ENCODE results near the gene SPECC1.
A peak's percentile ranks its signal among the peaks of the same experiment; 100 is the strongest.
"Not testable (repeated sequence)": the region's sequence is repeated elsewhere in the genome, so short reads cannot be mapped to it uniquely, and the experiment has no call there.

SPECC1 gene, protein sequence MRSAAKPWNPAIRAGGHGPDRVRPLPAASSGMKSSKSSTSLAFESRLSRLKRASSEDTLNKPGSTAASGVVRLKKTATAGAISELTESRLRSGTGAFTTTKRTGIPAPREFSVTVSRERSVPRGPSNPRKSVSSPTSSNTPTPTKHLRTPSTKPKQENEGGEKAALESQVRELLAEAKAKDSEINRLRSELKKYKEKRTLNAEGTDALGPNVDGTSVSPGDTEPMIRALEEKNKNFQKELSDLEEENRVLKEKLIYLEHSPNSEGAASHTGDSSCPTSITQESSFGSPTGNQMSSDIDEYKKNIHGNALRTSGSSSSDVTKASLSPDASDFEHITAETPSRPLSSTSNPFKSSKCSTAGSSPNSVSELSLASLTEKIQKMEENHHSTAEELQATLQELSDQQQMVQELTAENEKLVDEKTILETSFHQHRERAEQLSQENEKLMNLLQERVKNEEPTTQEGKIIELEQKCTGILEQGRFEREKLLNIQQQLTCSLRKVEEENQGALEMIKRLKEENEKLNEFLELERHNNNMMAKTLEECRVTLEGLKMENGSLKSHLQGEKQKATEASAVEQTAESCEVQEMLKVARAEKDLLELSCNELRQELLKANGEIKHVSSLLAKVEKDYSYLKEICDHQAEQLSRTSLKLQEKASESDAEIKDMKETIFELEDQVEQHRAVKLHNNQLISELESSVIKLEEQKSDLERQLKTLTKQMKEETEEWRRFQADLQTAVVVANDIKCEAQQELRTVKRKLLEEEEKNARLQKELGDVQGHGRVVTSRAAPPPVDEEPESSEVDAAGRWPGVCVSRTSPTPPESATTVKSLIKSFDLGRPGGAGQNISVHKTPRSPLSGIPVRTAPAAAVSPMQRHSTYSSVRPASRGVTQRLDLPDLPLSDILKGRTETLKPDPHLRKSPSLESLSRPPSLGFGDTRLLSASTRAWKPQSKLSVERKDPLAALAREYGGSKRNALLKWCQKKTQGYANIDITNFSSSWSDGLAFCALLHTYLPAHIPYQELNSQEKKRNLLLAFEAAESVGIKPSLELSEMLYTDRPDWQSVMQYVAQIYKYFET

DNA sequence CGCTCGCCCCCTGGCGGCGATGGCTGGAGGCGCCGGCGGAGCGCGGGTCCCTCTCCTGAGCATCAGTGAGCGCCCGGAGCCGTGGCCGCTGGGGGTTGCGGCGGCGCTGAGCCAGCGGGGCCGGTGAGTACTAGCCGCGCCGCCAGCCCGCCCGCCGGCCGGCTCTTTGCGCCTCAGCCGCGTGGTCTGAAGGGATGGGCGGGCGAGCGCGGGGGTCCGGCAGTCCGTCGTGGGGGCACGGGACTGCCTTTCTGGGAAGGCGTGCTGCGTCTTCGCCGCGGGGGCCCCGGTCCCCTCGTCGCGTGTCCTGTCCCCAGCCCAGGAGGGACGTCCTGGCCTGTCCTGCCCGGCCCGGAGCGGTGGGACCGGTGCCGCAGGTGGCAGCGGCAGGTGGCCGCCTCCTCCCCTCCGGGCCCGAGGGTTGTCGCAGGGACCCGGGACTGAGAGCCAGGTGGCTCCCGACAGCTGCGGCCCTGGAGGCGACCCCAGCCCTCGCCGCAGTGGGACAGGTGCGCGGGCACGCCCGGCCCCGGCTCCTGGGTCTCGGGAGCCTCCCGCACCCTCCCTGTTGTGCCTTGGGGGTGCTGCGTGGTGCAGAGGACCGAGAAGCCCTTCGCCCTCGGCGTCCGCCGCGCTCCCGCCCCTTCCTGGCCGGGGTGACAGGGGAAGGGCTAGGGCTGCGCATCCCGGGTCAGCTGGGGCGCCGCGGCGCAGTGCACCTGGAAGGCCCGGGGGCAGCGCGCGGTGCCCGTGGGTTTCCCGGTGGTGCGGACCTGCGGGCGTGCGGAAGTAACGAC, at the start of gene SPECC1:
Gene SPECC1 (plus strand): TSS at position 58 of the 797 bp plus-strand sequence. CDS start 87,293 bp downstream, outside the sequence.
- H3K27ac ChIP-seq (ENCODE audit: low read depth, low read length) = no peak within 1 kb of the TSS
- no peaks in the 10 kb centered on the region for H3K36me3 ChIP-seq (ENCODE audit: insufficient read depth, low read length)
- H3K4me3 ChIP-seq (ENCODE audit: low read depth, low read length) = peak within 1 kb of the TSS; percentile 78
- peaks cover 20% of the 10 kb centered on the region for H3K27me3 ChIP-seq (ENCODE audit: insufficient read depth, low read length)
- no peaks in the 10 kb centered on the region for H3K4me1 ChIP-seq (ENCODE audit: control insufficient read depth, insufficient read depth, low read length, unreplicated experiment)
- no peaks in the 10 kb centered on the region for H3K79me2 ChIP-seq (ENCODE audit: control insufficient read depth, insufficient read depth, low read length, unreplicated experiment)
- H2AFZ ChIP-seq (ENCODE audit: low read length, unreplicated experiment) = peak within 1 kb of the TSS; percentile 90

DNA sequence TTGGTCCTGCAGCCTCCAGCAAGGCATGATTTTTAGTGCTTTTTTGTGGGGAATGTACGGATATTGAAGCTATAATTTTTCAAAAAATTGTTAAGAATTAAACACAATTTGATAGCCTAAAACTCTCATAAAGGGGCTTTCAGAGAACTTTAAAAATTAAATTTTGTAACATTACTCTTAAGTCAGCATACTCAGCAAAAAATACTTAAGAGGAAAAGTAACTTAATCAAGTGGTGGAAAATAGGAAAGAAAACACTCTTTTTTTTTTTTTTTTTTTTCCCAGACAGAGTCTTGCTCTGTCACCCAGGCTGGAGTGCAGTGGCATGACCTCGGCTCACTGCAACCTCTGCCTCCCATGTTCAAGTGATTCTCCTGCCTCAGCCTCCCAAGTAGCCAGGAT, 46.2 kb upstream of the SPECC1 start:
- Histone ChIP-seq H3K36me3 (ENCODE audit: insufficient read depth, low read length) (peaks cover 35% of the 10 kb centered on the region), H3K79me2 (ENCODE audit: control insufficient read depth, insufficient read depth, low read length, unreplicated experiment) (peaks cover 30% of the 10 kb centered on the region), H3K4me1 (ENCODE audit: control insufficient read depth, insufficient read depth, low read length, unreplicated experiment) (peaks cover 18% of the 10 kb centered on the region)

DNA sequence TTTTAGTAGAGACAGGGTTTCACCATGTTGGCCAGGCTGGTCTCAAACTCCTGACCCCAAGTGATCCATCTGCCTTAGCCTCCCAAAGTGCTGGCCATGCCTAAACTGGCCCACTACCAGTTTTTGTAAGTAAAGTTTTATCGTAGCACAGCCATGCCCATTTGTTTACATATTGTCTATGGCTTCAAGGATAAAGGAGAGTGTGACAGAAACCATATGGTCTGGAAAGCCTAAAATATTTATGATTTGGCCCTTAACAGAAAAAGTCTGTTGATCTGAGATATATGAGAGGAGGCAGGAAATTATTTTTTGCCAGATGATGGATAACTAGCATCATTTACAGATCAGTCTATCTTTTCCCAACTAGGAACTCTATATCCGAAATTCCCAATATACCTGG, 36.0 kb upstream of the SPECC1 start:
- no peak overlapping the region for H3K27ac ChIP-seq (ENCODE audit: low read depth, low read length)
- H2AFZ ChIP-seq (ENCODE audit: low read length, unreplicated experiment) = no peak overlapping the region
- H3K4me1 ChIP-seq (ENCODE audit: control insufficient read depth, insufficient read depth, low read length, unreplicated experiment) = peaks cover 26% of the 10 kb centered on the region
- no peaks in the 10 kb centered on the region for H3K27me3 ChIP-seq (ENCODE audit: insufficient read depth, low read length)
- H3K79me2 ChIP-seq (ENCODE audit: control insufficient read depth, insufficient read depth, low read length, unreplicated experiment) = peaks cover 89% of the 10 kb centered on the region
- no peak overlapping the region for H3K4me3 ChIP-seq (ENCODE audit: low read depth, low read length)
- H3K36me3 ChIP-seq (ENCODE audit: insufficient read depth, low read length) = peaks cover 11% of the 10 kb centered on the region; the same call in 1 of the 2 replicates

More for the DNA sequence above, 46.2 kb upstream of the SPECC1 start:
- H2AFZ ChIP-seq (ENCODE audit: low read length, unreplicated experiment); H3K27ac ChIP-seq (ENCODE audit: low read depth, low read length); H3K27me3 ChIP-seq (ENCODE audit: insufficient read depth, low read length); H3K4me3 ChIP-seq (ENCODE audit: low read depth, low read length): not testable (repeated sequence)

DNA sequence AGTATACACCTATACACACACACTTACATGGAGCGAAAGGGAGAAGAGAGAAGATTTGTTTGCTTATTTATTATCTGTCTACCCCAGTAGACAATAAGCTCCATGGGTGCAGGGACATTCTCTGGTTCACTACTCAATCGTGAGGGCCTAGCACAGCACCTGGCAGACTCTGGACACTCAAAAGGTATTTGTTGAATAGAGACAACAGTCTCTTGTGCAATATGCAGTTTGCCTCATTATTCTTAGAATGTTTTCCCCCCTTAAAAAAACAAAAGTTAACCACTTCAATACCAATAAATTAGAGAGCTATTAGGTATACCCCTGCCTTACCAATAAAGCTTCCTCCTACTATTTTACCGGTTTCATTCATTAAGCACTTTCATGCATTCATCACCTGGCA, 33.6 kb upstream of the SPECC1 start:
- Histone ChIP-seq H3K4me1 (ENCODE audit: control insufficient read depth, insufficient read depth, low read length, unreplicated experiment) (peaks cover 20% of the 10 kb centered on the region), H3K27ac (ENCODE audit: low read depth, low read length) (no peak overlapping the region), H3K79me2 (ENCODE audit: control insufficient read depth, insufficient read depth, low read length, unreplicated experiment) (peaks cover 79% of the 10 kb centered on the region), H2AFZ (ENCODE audit: low read length, unreplicated experiment) (no peak overlapping the region), H3K4me3 (ENCODE audit: low read depth, low read length) (peak overlapping the region; percentile 96; the same call in 1 of the 2 replicates), H3K27me3 (ENCODE audit: insufficient read depth, low read length) (no peaks in the 10 kb centered on the region), H3K36me3 (ENCODE audit: insufficient read depth, low read length) (no peaks in the 10 kb centered on the region)

DNA sequence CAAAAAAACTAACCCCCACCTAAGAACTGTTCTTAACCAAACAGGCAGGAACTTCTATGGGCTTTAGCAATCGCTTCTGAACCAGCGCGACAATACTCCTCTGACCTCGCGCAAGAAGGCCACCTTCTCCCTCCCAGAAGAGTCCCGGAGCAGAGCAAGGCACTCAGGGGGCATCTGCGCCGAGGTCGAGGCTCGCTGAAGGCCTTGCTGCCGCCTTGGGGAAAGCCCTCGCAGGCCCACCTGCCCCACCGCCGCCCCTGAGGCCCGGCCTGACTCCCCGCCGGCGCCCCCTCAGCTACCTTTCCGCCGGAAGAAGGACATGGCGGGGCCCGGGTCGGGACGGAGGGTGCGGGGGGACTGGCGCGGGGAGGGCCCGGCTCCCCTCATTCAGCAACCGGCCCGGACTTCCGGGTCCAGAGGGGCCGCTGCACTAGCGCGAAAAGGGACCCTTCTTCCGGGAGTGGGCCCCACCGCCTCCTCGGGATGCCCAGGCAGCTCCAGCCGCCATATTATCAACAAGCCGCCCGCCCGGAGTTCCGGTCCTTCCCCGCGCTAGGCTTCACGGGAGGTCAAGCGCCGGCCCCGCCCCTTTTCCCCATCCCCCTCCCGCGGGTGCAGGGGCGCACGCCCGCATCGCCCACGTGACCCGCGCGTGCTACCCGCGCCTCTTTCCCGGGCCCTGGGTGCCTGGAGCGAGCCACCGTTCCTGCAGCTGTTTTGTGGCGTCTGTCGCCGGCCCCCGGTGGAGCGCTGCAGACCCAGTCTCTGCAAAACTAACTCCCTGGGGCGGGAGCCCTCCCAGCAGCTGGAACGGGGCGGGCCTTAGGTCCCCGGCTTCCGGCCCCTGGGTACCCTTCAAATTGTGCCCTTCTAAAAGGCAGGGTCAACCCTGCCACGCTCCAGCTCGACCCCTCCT, 31.6 kb upstream of the SPECC1 start, which contains the start of gene AKAP10:
Gene AKAP10 (minus strand): TSS at position 536 of the 916 bp plus-strand sequence. CDS start 149 bp downstream, at position 387.
- peak within 1 kb of the TSS; percentile 97 for H2AFZ ChIP-seq (ENCODE audit: low read length, unreplicated experiment)
- peak within 1 kb of the TSS; percentile 64 for H3K27ac ChIP-seq (ENCODE audit: low read depth, low read length)
- peaks cover 62% of the 10 kb centered on the region for H3K79me2 ChIP-seq (ENCODE audit: control insufficient read depth, insufficient read depth, low read length, unreplicated experiment)
- H3K36me3 ChIP-seq (ENCODE audit: insufficient read depth, low read length) = no peaks in the 10 kb centered on the region
- peaks cover 20% of the 10 kb centered on the region for H3K4me1 ChIP-seq (ENCODE audit: control insufficient read depth, insufficient read depth, low read length, unreplicated experiment)
- peak within 1 kb of the TSS; percentile 96 for H3K4me3 ChIP-seq (ENCODE audit: low read depth, low read length)
- no peaks in the 10 kb centered on the region for H3K27me3 ChIP-seq (ENCODE audit: insufficient read depth, low read length)

DNA sequence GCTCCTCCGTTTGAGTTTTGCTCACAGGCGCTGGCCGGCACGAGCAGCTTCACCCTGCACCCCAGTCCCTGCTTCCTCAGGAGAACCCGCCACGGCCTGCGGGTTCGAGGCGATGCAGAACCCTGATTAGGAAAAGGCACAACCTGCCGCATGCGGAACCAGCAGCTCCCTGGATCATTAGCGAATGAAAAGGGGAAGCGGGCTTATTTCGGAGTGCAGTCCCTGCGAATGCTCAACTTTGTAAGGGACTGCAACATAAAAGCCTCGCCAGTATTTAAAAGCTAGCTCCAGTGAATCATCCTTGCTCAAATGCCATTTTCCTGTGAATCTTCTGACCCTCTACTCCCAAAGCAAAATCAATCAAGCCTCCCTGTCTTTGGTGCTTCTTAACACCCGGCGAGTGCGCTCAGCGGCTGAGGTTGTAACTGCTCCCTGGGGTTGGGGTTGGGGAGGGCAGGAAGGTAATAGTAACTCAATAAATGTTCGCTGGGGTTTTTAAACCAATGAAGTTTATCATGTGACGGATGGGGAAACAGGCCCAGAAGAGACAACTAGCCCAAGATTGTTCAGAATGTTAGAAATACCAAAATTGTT, 30.9 kb upstream of the SPECC1 start:
- Histone ChIP-seq H3K79me2 (ENCODE audit: control insufficient read depth, insufficient read depth, low read length, unreplicated experiment) (peaks cover 54% of the 10 kb centered on the region), H3K27ac (ENCODE audit: low read depth, low read length) (peak overlapping the region; percentile 64; the same call in 1 of the 2 replicates), H3K36me3 (ENCODE audit: insufficient read depth, low read length) (no peaks in the 10 kb centered on the region)

DNA sequence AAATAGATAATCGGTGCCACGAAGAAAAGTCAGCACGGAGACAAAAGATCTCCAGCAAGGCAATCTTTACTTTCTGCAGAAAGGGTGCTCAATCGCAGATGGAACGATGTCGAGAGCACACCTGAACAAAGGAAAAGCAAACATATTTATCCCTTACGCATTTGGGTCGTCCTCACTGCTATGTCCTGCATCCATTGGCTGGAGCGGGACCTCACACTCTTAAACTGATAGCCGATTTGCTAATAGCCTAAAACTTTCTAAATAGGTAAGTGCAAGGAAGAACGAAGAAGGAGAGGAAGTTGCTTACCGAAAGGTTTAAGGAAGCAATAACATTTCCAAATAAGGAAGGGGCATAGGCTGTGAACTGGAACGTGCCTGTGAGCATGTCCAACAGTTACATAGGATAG, 30.4 kb upstream of the SPECC1 start:
- no peaks in the 10 kb centered on the region for H3K36me3 ChIP-seq (ENCODE audit: insufficient read depth, low read length)
- H3K27me3 ChIP-seq (ENCODE audit: insufficient read depth, low read length) = no peaks in the 10 kb centered on the region
- peak overlapping the region; percentile 97 for H2AFZ ChIP-seq (ENCODE audit: low read length, unreplicated experiment)
- H3K79me2 ChIP-seq (ENCODE audit: control insufficient read depth, insufficient read depth, low read length, unreplicated experiment) = peaks cover 49% of the 10 kb centered on the region
- peak overlapping the region; percentile 96 for H3K4me3 ChIP-seq (ENCODE audit: low read depth, low read length)
- H3K27ac ChIP-seq (ENCODE audit: low read depth, low read length) = no peak overlapping the region
- peaks cover 20% of the 10 kb centered on the region for H3K4me1 ChIP-seq (ENCODE audit: control insufficient read depth, insufficient read depth, low read length, unreplicated experiment)

More for the DNA sequence above, 30.9 kb upstream of the SPECC1 start:
- Histone ChIP-seq H3K27me3 (ENCODE audit: insufficient read depth, low read length) (no peaks in the 10 kb centered on the region), H3K4me3 (ENCODE audit: low read depth, low read length) (peak overlapping the region; percentile 96), H2AFZ (ENCODE audit: low read length, unreplicated experiment) (peak overlapping the region; percentile 97), H3K4me1 (ENCODE audit: control insufficient read depth, insufficient read depth, low read length, unreplicated experiment) (peaks cover 20% of the 10 kb centered on the region)

DNA sequence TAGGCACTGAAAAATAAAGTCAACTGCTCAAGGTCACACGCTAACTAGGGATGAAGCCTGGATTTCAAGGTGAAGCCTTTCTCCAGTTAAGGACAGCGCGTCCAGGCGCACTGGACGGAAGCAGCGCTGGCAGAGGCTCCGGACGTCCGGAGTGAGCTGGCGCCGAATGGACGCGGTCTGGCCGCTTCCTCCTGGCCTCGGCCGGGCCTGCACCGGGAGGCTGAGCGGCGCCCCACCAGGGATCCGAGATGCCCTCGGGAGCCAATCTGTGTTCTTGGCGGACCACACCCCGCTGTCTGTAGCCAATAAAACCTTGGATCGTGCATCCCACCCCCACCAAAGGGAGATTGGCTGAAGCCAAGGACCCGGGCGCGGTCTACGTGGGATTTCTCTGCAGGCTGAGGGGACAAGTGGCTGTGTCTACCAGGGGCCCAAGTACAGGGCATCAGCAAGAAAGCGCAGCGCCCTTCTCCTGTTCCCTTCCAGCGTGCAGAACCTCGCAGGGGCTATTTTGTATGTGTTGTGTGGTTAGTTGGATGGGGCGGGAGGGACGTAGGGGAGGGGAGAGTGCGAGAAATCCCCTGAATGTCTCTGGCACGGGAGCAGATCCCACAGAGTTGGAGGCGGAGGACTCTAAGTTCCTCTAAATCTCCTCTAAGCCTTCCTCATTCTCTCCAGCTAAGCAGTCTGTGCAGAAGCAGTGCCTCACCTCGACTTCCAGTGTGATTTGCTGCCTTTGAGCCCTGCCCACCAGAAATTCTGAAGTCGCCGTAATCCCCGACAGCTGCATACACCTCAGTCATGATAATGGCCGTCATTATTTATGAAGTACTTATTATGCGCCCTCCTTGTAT, 29.0 kb upstream of the SPECC1 start:
- Histone ChIP-seq H3K4me1 (ENCODE audit: control insufficient read depth, insufficient read depth, low read length, unreplicated experiment) (peaks cover 20% of the 10 kb centered on the region), H3K4me3 (ENCODE audit: low read depth, low read length) (no peak overlapping the region), H2AFZ (ENCODE audit: low read length, unreplicated experiment) (no peak overlapping the region), H3K36me3 (ENCODE audit: insufficient read depth, low read length) (no peaks in the 10 kb centered on the region), H3K27me3 (ENCODE audit: insufficient read depth, low read length) (no peaks in the 10 kb centered on the region), H3K79me2 (ENCODE audit: control insufficient read depth, insufficient read depth, low read length, unreplicated experiment) (peaks cover 36% of the 10 kb centered on the region), H3K27ac (ENCODE audit: low read depth, low read length) (no peak overlapping the region)

Measured in ACC112 (cell line).